Endothelial cell of umbilical vein (primary cell): ENCODE results near the gene SEPTIN7.

ENCODE experiments used
- CTCF ChIP-seq, 2 donors: IDR thresholded peaks; 1 replicate in 1 of 2; 2 replicates in 1 of 2; pipeline ENCODE4 v1.5.1; 2011; ENCODE audit warnings: low read length in 2 of 2, mild to moderate bottlenecking in 2 of 2, moderate library complexity in 2 of 2, control low read depth in 1 of 2, inconsistent platforms in 1 of 2, low read depth in 1 of 2; ENCODE audit not compliant: insufficient read depth in 1 of 2; ENCODE audit errors: extremely low read depth in 1 of 2
- EZH2 ChIP-seq: IDR thresholded peaks from 2 replicates; pipeline ENCODE4 v1.6.1; 2012; ENCODE audit warnings: borderline replicate concordance, low read depth, mild to moderate bottlenecking, moderate library complexity, low read length, inconsistent platforms; ENCODE audit not compliant: severe bottlenecking
- GATA2 ChIP-seq: IDR thresholded peaks from 2 replicates; pipeline ENCODE4 v1.7.0; 2011; ENCODE audit warnings: low read depth, mild to moderate bottlenecking, moderate library complexity, mixed read lengths, low read length; ENCODE audit not compliant: insufficient read length, insufficient read depth
- MYC ChIP-seq: IDR thresholded peaks from one replicate; pipeline ENCODE4 v1.6.1; 2011; ENCODE audit warnings: mild to moderate bottlenecking, low read depth, low read length
- POLR2A ChIP-seq: IDR thresholded peaks from 2 replicates; pipeline ENCODE4 v1.6.1; 2012; ENCODE audit warnings: low read depth, mild to moderate bottlenecking, control low read depth, low read length

DNA sequence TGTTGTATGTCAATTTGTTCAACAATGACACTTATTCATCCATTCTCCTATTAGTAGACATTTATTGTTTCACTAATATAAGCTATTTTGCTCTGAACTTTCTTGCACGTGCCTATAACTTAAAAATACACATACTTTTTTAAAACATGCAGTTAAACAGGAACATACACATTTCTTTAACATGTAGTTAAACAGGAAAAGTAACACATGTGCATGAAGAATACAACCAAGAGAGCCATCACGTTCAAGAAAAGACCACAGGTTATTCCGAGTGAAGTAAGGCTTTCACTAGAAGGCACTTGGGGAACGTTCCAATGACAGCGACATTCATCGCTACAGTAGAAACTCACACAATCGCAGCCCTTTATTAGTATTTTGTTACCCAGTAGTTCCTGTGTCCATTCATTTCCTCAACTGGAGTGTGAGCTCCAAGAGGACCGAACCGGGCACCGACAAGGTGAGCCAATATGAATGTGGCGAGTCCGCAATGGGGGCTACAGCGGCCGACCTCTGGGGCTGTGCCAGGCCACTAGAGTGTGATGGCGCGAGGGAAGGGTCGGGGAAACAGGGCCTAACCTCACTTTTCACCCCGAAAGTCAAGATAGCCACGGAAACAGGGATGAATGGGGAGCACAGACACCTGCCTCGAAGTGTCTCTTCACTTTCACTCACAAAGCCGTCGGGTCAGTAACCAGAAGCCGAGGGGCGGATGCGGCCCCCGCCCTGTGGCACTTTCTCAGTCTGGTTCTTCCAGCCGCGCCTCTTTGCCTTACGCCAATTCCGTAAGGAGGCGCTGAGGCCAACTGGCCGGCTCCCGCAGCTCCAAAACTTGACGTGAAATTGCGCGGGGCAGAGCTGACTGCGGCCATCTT is 775 bp upstream of the SEPTIN7 start:
- TF ChIP-seq CTCF (IDR thresholded peaks at IDR 0.05; ENCODE audit: extremely low read depth in 1 of 2, insufficient read depth in 1 of 2, low read depth in 1 of 2, low read length in 2 of 2): no peak
- no peak for TF ChIP-seq EZH2
- TF ChIP-seq MYC: no peak
- no peak for TF ChIP-seq GATA2
- TF ChIP-seq POLR2A: peak; percentile 66
